Effector memory CD8-positive, alpha-beta T cell (primary cell): ENCODE measurements around the gene CARMIL3.
"Not testable (repeated sequence)": the region's sequence is repeated elsewhere in the genome, so short reads cannot be mapped to it uniquely, and the experiment has no call there.

ENCODE experiments used
- ATAC-seq: fragments of 150-1000 bp; cut with Tn5 transposase; replicated peaks from 2 replicates; pipeline ENCODE4 v1.10.0; 2021; ENCODE audit warnings: mild to moderate bottlenecking, moderate library complexity
- DNase-seq, 3 experiments: peaks; one replicate each; pipeline ENCODE4 v3.0.0; 2021
- H3K27ac Mint-ChIP-seq, 2 donors: one replicate each; pipeline ENCODE4 v1.8.0; 2022; ENCODE audit warnings: mild to moderate bottlenecking in 2 of 2, mixed read lengths in 2 of 2, moderate library complexity in 2 of 2
- H3K27me3 Mint-ChIP-seq, 2 donors: one replicate each; pipeline ENCODE4 v1.8.0; 2022; ENCODE audit warnings: mixed read lengths in 2 of 2
- H3K36me3 Mint-ChIP-seq: one replicate; pipeline ENCODE4 v1.8.0; 2022; ENCODE audit warnings: mild to moderate bottlenecking, moderate library complexity, mixed read lengths; ENCODE audit not compliant: insufficient read depth
- H3K4me1 Mint-ChIP-seq, 2 donors: one replicate each; pipeline ENCODE4 v1.8.0; 2022; ENCODE audit warnings: low read depth in 2 of 2, mixed read lengths in 2 of 2
- H3K4me3 Mint-ChIP-seq, 2 donors: one replicate each; pipeline ENCODE4 v1.8.0; 2022; ENCODE audit warnings: mild to moderate bottlenecking in 2 of 2, mixed read lengths in 2 of 2, moderate library complexity in 2 of 2
- H3K9me3 Mint-ChIP-seq, 2 donors: one replicate each; pipeline ENCODE4 v1.8.0; 2022; ENCODE audit warnings: mixed read lengths in 2 of 2

Gene CARMIL3

GRCh38 chr14:24031331-24031730 lies 20.5 kb upstream of the CARMIL3 start:
- H3K4me1 Mint-ChIP-seq, H3K9me3 Mint-ChIP-seq, H3K4me3 Mint-ChIP-seq, H3K27ac Mint-ChIP-seq, H3K36me3 Mint-ChIP-seq, ATAC-seq, DNase-seq: not testable (repeated sequence)
- peaks cover 4 to 13% of the 10 kb centered on the region in 2 donors for H3K27me3 Mint-ChIP-seq

- Mint-ChIP-seq H3K27me3 (peaks cover 0 to 3% of the 10 kb centered on the region in 2 donors), H3K27ac (no peak overlapping the region), H3K4me1 (peaks cover 9 to 14% of the 10 kb centered on the region in 2 donors), H3K9me3 (no peaks in the 10 kb centered on the region), H3K36me3 (peaks cover 11% of the 10 kb centered on the region), H3K4me3 (no peak overlapping the region)
- DNase-seq (no peak), ATAC-seq (no peak)
Measured at GRCh38 chr14:24032727-24033418, 18.9 kb upstream of the CARMIL3 start.

GRCh38 chr14:24035769-24036168 lies 16.0 kb upstream of the CARMIL3 start:
- not testable (repeated sequence) for H3K9me3 Mint-ChIP-seq, H3K27me3 Mint-ChIP-seq, DNase-seq, ATAC-seq
- H3K4me3 Mint-ChIP-seq, result peak overlapping the region; percentile 93 to 95
- peak overlapping the region; percentile 74 to 89 for H3K27ac Mint-ChIP-seq
- peaks cover 9 to 14% of the 10 kb centered on the region in 2 donors for H3K4me1 Mint-ChIP-seq
- peaks cover 11% of the 10 kb centered on the region for H3K36me3 Mint-ChIP-seq

GRCh38 chr14:24036169-24036962 lies 15.4 kb upstream of the CARMIL3 start:
- Mint-ChIP-seq H3K4me1 (peaks cover 9 to 14% of the 10 kb centered on the region in 2 donors), H3K4me3 (peak overlapping the region; percentile 93 to 95), H3K27me3 (peaks cover 0 to 2% of the 10 kb centered on the region in 2 donors), H3K9me3 (no peaks in the 10 kb centered on the region), H3K27ac (peak overlapping the region; percentile 86 to 89), H3K36me3 (peaks cover 11% of the 10 kb centered on the region)
- ATAC-seq, result peak; percentile 84
- peak; percentile 45 to 56 (median 47) for DNase-seq

- not testable (repeated sequence) for H3K27me3 Mint-ChIP-seq, ATAC-seq, DNase-seq, H3K9me3 Mint-ChIP-seq
- Mint-ChIP-seq H3K4me3 (peak overlapping the region; percentile 93 to 95), H3K36me3 (peaks cover 10% of the 10 kb centered on the region), H3K27ac (peak overlapping the region; percentile 86 to 89), H3K4me1 (peaks cover 9 to 14% of the 10 kb centered on the region in 2 donors)
Measured at GRCh38 chr14:24036963-24037657, 14.7 kb upstream of the CARMIL3 start.

GRCh38 chr14:24037658-24038037 lies 14.2 kb upstream of the CARMIL3 start:
- peak overlapping the region in 1 of 2 donors; percentile 93 for H3K4me3 Mint-ChIP-seq
- no peaks in the 10 kb centered on the region for H3K9me3 Mint-ChIP-seq
- H3K27me3 Mint-ChIP-seq, result peaks cover 0 to 14% of the 10 kb centered on the region in 2 donors
- H3K36me3 Mint-ChIP-seq, result peaks cover 6% of the 10 kb centered on the region
- H3K27ac Mint-ChIP-seq, result no peak overlapping the region
- no peak for ATAC-seq
- DNase-seq, result no peak
- peaks cover 9 to 14% of the 10 kb centered on the region in 2 donors for H3K4me1 Mint-ChIP-seq

GRCh38 chr14:24038686-24039085 lies 13.1 kb upstream of the CARMIL3 start:
- Mint-ChIP-seq H3K9me3 (no peaks in the 10 kb centered on the region), H3K4me3 (no peak overlapping the region), H3K27me3 (peaks cover 0 to 20% of the 10 kb centered on the region in 2 donors), H3K36me3 (peaks cover 7% of the 10 kb centered on the region), H3K4me1 (peaks cover 9 to 14% of the 10 kb centered on the region in 2 donors), H3K27ac (no peak overlapping the region)
- no peak for ATAC-seq
- no peak for DNase-seq

- Mint-ChIP-seq H3K4me3 (no peak overlapping the region), H3K27ac (no peak overlapping the region), H3K36me3 (peaks cover 11% of the 10 kb centered on the region), H3K27me3 (peaks cover 0 to 27% of the 10 kb centered on the region in 2 donors), H3K4me1 (peaks cover 12 to 14% of the 10 kb centered on the region in 2 donors), H3K9me3 (no peaks in the 10 kb centered on the region)
- ATAC-seq, result no peak
- DNase-seq, result no peak
Measured at GRCh38 chr14:24040692-24041091, 11.1 kb upstream of the CARMIL3 start.

- H3K27me3 Mint-ChIP-seq, result peaks cover 0 to 30% of the 10 kb centered on the region in 2 donors
- no peaks in the 10 kb centered on the region for H3K9me3 Mint-ChIP-seq
- H3K4me1 Mint-ChIP-seq, result peaks cover 0 to 3% of the 10 kb centered on the region in 2 donors
- ATAC-seq, result no peak
- no peak overlapping the region for H3K4me3 Mint-ChIP-seq
- peaks cover 5% of the 10 kb centered on the region for H3K36me3 Mint-ChIP-seq
- no peak overlapping the region for H3K27ac Mint-ChIP-seq
- DNase-seq, result no peak
Measured at GRCh38 chr14:24042746-24043145, 9.1 kb upstream of the CARMIL3 start.

GRCh38 chr14:24049002-24049401 lies 2.8 kb upstream of the CARMIL3 start:
- peaks cover 5 to 26% of the 10 kb centered on the region in 2 donors for H3K27me3 Mint-ChIP-seq
- H3K4me3 Mint-ChIP-seq, DNase-seq, H3K27ac Mint-ChIP-seq, H3K36me3 Mint-ChIP-seq, H3K9me3 Mint-ChIP-seq, ATAC-seq: not testable (repeated sequence)
- peaks cover 20% of the 10 kb centered on the region in 2 donors for H3K4me1 Mint-ChIP-seq

GRCh38 chr14:24050753-24051152 lies 1.1 kb upstream of the CARMIL3 start:
- ATAC-seq, H3K36me3 Mint-ChIP-seq, H3K9me3 Mint-ChIP-seq, DNase-seq, H3K27ac Mint-ChIP-seq: not testable (repeated sequence)
- H3K4me1 Mint-ChIP-seq, result peaks cover 16 to 20% of the 10 kb centered on the region in 2 donors
- peaks cover 5 to 19% of the 10 kb centered on the region in 2 donors for H3K27me3 Mint-ChIP-seq
- peak overlapping the region; percentile 78 to 85 for H3K4me3 Mint-ChIP-seq

- no peaks in the 10 kb centered on the region for H3K36me3 Mint-ChIP-seq
- H3K27ac Mint-ChIP-seq, result peak overlapping the region in 1 of 2 donors; percentile 62
- DNase-seq, result no peak
- H3K4me3 Mint-ChIP-seq, result peak overlapping the region; percentile 78 to 85
- H3K4me1 Mint-ChIP-seq, result peaks cover 16 to 20% of the 10 kb centered on the region in 2 donors
- ATAC-seq, result no peak
- peaks cover 5 to 17% of the 10 kb centered on the region in 2 donors for H3K27me3 Mint-ChIP-seq
- no peaks in the 10 kb centered on the region for H3K9me3 Mint-ChIP-seq
Measured at GRCh38 chr14:24051176-24051788, 527 bp upstream of the CARMIL3 start.
